GM15510 (cell line): ENCODE data around the gene RNF215.

Experiments used
- POLR2A ChIP-seq: IDR thresholded peaks from 3 replicates; pipeline ENCODE4 v1.6.1; 2011; ENCODE audit warnings: borderline replicate concordance; ENCODE audit not compliant: insufficient read length; ENCODE audit errors: extremely low read depth

The RNF215 gene

DNA sequence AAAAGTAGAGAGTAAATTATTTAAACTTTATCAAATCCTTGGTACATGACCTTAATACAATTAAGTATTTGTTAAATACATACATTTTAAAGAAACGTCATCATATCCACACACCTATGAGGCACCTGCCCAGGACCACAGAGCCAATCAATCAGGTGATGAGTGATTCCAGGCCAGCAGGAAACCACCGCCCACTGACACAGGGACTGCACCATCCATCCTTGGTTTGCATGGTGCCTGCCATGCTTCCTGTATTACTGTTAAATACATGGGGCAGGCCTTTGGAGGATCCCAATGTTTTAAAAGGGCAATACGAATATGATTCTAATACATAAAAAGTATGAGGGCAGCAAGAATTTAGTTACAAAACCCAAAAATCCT is 53.5 kb downstream of the RNF215 start:
- no peak for TF ChIP-seq POLR2A

DNA sequence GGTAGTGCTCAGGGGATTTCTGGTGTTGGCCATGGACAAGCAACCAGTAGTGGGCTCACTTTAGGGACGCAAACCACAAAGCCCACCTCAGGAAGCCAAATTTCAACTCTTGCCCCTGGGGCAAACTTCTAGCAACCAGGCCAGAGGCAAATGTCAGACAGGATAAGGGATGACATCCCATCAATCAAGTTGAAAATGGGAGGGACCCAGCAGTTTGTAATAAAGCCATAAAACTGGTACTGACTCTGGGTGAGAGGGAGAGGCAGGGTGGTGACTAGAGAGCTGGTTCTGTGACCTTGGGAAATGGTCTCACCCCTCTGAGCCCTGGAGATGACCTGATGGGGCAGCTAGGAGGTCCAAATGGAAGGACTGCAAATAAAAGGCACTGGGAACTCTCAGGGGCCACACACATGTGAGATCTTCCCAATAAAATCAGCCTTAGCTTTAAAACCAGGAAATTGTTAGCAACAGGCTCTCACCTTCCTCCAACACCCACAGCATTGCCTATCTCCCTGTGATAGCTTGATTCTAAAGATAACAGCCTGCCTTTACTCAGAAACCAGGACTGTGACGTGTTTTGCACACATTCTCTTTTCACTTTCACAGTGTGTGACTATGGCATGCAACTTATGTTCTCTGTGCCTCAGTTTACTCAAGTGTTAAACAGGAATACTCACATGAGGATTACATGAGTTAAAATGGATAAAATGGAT is 54.1 kb downstream of the RNF215 start:
- no peak for TF ChIP-seq POLR2A

- no peak for TF ChIP-seq POLR2A
Observed at GRCh38 chr22:30332551-30332950, 54.7 kb downstream of the RNF215 start.
